NCI-H2171 (cell line): ENCODE data around the gene EIF4B.

Experiments used
- DNase-seq: peaks from one replicate; lab custom pipeline; 2025; lab: John Stamatoyannopoulos, UW

EIF4B gene

DNA sequence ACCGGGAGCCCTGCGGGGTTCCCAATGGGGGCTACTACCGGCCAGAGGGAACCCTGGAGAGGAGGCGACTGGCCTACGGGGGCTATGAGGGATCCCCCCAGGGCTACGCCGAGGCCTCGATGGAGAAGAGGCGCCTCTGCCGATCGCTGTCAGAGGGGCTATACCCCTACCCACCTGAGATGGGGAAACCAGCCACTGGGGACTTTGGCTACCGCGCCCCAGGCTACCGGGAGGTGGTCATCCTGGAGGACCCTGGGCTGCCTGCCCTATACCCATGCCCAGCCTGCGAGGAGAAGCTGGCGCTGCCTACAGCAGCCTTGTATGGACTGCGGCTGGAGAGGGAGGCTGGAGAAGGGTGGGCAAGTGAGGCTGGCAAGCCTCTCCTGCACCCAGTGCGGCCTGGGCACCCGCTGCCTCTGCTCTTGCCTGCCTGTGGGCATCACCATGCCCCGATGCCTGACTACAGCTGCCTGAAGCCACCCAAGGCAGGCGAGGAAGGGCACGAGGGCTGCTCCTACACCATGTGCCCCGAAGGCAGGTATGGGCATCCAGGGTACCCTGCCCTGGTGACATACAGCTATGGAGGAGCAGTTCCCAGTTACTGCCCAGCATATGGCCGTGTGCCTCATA is 53.3 kb downstream of the EIF4B start:
- no peak for DNase-seq

DNA sequence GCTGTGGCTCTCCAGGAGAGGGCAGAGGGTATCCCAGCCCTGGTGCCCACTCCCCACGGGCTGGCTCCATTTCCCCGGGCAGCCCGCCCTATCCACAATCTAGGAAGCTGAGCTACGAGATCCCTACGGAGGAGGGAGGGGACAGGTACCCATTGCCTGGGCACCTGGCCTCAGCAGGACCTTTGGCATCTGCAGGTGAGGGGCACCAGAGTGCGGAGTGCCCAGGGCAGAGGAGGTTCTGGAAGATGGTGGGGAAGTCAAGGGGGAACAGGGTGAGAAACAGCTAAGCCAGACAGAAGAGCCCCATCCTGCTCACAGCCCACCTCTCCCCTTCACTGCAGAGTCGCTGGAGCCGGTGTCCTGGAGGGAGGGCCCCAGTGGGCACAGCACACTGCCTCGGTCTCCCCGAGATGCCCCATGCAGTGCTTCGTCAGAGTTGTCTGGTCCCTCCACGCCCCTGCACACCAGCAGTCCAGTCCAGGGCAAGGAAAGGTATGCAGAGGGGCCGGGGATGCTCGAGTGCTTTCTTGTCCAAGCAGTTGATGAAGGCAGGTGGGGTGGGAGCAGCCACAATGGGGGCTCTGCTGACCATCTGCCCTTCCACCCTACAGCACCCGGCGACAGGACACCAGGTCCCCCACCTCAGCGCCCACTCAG is 53.9 kb downstream of the EIF4B start:
- DNase-seq = no peak

DNA sequence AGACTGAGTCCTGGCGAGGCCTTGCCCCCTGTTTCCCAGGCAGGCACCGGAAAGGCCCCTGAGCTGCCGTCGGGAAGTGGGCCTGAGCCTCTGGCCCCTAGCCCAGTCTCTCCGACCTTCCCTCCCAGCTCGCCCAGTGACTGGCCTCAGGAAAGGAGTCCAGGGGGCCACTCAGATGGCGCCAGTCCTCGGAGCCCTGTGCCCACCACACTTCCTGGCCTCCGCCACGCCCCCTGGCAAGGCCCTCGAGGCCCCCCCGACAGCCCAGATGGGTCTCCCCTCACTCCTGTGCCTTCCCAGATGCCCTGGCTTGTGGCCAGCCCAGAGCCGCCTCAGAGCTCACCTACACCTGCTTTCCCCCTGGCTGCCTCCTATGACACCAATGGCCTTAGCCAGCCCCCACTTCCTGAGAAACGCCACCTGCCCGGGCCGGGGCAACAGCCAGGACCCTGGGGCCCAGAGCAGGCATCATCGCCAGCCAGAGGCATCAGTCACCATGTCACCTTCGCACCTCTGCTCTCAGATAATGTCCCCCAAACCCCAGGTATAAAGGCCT is 54.5 kb downstream of the EIF4B start:
- peak; percentile 79 for DNase-seq

DNA sequence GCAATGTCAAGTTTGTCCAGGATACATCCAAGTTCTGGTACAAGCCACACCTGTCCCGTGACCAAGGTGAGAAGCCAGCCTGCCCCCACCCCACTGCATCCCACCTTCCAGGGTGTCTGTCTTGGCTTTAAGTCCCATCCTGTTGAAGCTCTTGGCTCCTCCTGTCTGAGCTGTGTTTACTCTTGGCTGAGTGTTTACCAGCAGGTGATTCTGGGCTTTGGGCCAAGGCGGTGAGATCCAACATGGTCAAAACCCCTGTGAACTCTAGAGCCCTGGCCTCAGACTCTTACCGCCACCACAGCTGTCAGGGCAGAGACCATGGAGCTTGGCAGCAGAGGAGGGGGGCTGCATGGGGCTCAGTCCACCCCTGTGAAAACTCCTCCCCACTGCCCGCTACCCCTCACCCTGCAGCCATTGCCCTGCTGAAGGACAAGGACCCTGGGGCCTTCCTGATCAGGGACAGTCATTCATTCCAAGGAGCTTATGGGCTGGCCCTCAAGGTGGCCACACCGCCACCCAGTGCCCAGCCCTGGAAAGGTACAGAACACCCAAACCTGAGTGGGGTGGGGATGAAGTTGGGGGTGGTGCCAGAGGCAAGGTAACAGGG is 55.3 kb downstream of the EIF4B start:
- DNase-seq = peak; percentile 56

DNA sequence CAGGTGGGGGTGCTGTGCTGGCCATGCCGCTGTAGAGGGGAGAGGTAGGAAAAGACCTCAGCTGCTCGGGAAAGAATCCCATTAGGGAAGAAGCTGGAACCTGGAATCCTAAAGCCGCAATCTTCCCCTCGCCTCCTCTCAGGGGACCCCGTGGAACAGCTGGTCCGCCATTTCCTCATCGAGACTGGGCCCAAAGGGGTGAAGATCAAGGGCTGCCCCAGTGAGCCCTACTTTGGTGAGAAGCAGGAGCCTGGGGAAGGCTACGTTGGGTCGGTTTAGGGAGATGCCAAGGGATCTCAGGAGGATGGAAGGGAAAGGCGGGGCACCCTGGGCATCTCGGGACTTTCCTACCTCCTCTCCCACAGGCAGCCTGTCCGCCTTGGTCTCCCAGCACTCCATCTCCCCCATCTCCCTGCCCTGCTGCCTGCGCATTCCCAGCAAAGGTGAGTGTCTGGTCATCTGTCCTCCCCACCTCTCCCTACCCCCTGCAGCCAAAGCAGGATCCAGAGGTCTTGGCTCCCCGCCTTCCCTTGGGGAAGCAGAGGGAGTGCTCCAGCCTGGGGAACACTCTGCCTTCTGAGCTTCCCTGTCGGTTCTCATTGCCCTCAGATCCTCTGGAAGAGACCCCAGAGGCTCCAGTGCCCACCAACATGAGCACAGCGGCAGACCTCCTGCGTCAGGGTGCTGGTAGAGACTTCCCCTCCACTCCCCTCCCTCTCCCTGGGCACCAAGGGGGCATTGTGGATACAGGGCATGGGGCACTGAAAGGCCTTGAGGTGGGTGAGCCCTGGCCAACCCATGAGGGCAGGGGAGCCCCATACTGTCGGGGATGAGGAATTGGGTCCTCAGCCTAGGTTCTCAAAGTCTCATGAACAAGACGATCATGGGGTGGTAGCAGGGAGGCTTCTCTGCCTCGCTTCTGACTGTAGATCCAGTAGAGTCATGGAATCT is 56.0 kb downstream of the EIF4B start:
- no peak for DNase-seq

DNA sequence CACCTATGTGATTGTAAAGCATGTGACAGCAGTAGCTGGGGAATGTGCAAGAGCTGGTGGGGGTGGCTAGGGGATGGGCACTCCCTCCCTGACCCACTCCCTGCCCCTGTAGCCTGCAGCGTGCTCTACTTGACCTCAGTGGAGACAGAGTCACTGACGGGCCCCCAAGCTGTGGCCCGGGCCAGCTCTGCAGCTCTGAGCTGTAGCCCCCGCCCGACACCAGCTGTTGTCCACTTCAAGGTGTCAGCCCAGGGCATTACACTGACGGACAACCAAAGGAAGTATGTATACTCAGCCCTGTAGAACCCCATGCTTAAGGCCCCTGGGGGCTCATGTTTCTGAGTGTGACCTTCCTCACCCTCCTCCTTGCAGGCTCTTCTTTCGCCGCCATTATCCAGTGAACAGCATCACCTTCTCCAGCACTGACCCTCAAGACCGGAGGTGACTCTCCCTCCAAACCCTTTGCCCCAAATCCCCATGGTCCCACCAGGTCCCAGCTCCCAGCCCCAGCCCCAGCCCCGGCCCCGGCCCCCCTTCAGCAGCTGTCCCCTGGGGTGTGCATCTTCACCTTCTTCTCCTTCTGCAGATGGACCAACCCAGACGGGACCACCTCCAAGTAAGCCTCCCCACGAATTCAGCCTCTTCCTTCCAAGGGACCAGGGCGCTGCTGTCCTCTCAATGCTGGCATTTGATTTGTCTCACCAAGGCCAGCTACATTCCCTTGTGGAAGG is 56.9 kb downstream of the EIF4B start:
- no peak for DNase-seq

DNA sequence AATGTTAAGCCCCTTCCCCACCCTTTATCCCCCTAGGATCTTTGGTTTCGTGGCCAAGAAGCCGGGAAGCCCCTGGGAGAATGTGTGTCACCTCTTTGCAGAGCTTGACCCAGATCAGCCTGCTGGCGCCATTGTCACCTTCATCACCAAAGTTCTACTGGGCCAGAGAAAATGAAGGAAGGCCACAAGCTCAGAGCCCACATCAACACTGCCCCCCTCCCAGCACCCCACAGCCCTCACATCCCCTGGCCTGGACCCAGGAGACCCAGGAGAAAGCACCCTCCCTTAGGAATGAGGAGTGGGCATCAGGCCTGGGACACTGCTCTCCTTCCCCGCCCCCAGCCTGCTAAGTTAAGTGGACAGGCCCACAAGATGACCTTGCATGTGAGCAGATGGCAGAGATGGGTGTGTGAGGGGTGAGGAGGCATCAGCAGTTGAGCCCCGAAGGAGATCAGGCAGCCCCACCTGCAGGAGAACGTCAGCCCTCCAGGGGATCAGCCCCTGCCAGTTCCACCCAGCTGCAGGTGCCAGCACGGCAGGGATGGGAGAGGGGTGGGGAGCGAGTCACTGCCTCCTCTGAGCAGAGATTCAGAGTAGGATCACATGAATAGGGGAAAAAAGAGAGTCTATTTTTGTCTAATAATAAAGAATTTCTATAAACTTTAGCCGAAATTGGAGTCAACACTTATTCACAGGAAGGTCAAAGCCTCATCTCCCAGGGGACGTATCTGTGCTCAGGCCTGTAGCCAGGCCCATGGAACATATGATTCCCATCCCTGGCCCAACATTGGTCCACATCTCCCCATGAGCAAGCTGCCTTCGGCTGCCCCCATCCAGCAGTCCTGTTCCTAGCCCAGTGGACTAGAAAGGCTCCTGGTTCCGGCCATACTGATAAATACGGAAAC is 57.7 kb downstream of the EIF4B start:
- DNase-seq = peak; percentile 17

DNA sequence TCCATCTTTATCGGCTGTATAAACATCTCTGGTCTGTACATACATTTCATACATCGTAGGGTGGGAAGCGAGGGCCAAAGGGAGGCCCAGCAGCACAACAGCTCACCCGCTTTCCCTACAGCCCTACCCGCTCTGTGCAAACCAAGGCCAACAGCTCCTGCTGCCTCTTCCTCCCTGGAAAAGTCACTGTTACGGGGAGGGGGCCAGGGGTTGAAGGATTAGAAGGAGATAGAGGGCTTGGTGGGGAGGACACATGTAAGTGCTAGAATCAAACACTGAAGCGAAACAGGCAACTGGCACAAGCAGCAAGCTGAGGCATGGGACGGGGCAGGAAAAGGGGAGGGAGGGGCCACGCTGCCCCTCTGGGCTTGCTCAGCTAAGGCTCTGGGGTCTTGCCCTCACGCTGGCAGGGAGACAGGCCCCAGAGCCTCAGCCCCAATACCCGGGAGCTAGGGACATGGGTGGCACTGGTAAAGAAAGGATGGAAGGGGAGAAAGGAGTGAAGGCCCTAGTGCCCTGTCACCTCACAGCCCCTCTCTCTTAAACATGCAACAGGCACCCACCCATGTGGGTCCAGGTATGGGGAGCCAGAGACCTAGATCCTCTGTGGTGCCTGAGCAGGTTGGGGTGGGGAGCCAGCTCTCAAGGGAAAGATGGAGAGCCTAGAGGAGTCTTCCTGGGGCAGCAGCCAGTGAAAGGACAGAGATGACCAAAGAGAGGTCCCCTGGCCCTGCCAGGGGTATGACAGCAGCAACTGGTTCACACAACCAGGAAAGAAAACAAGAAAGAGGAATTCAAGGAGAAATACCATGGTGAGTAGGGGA is 58.6 kb downstream of the EIF4B start:
- no peak for DNase-seq

DNA sequence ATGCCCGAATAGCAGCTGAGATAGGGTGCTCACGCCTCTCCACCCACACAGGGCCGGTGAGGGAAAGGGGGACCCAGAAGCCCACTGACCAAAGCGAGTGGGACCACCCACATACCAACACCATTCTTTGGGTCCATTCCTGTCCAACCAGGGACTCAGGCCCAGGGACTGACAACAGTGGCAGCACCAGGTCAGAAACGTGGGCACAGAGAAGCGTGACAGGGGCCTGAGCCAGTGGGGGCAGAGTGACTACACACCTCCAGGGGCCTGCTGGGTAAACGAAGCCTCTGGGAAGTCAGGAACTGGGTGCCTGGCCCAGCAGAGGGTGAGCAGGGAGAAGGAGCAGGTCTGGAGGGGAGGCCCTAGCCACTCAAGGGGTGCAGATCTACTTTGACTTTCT is 59.2 kb downstream of the EIF4B start:
- no peak for DNase-seq

DNA sequence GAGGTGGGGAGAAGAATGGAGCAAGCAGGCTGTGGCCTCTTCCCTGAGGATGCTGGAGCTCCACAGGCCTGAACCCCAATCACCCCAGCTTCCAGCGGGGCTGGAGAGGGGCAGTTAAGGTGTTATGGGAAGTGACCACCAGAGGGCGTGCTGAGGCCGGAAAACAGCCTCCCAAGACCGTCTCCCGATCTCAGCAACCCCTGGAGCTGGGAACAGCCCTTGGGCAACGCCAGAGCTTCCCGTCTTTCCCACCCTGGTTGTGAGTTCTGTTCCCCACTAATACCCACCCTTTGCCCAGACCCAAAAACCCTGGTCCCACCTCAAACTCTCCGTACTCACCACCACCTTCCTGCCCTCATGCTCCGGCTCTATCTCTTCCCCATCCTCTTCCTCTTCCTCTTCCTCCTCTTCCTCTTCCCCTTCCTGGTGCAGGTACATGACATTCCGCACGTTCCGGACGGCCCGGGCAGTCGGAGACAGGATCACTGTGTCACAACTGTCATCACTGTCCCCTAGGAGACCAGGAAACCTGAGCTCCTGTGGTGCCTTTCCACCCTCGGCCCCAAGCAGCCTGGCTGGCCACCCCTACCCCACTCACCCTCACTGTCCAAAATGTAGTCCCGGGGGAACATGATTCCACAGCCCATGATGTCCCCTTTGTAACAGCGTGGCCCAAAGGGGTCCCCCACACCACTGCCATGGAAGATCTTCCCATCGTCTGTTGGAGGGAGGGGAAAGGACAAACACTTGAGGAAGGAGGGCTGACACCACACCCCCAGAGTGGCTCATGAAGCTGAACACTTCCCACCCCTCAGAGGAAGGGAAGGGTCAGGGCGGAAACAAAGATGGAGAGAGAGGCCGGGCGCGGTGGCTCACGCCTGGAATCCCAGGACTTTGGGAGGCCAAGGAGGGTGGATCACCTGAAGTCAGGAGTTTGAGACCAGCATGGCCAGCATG is 60.0 kb downstream of the EIF4B start:
- DNase-seq = peak; percentile 72

DNA sequence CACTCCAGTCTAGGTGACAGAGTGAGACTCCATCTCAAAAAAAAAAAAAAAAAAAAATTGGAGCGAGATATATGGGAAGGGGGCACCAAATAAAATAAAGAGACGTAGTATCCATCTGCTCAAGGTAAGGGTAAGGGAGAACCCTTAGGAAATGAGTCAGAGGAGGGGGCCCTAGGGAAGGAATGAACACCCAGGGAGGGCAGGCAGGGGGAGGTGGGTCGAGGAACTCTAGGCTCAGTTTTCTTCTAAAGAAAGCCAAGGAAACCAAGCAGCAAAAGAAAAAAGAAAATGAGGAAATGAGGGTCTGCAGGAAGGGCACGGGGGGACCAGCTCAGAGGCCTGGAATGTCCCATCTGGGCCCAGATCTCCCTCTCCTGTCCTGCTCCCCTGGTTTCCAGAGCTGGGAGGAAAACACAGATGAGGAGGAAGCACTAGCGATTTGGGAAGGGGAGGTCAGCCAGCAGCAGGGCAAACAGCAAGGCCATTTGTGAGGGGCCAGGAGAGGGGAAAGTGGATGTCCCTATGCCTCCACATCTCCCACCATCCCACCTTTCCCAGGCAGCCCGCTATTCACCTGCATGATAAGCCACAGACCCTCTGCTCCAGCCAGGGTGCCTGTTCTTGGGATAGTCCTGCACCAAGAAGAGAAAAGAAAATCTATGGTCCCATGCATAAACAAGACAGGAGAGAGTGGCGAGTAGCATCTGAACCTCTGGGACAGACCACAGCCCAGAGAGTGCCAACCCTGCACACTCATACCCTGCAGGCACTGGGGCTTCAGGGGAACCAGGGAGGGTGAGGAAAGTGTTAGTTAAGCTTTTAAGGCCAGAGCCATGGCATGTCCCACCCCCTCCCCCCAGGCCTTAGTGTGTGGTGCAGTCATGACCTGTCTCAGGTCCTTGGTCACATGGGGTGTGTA is 61.1 kb downstream of the EIF4B start:
- DNase-seq = no peak

DNA sequence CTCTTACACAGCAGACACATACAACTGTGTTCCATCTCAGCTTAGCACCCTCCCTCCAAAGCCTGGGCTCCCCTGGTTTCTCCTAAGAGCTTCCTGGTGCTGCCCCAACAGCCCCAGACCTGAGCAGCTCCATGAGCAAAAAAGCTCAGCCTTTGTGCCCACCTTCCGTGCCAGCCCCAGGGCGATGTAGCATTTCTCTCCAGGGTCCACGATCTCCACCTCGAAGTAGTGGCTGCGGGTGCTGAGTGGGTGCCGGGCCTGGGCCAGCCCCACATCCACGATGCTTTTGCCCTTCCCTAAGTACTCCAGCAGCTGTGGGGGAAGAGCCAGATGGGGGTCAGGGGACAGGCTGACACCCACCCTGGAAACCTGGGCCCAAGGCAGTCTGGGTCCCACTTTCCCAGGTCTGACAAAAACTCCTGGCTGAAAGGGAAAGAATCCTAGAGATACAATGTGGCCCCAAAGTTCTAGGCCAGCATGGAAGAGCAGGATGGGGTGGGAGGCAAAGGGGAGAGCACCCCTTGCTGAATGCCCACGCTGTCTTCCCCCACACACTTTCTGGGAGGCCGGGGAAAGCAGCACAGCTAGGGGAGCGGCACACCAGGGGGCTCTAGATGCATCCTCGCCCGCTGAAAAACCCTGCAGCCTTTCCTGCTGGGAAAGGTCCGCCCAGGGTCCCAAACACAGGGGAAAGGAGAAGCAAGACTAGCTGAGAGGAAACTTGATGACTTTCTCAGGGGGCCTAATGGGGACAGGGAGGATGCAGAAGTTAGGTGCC is 61.9 kb downstream of the EIF4B start:
- DNase-seq = no peak

DNA sequence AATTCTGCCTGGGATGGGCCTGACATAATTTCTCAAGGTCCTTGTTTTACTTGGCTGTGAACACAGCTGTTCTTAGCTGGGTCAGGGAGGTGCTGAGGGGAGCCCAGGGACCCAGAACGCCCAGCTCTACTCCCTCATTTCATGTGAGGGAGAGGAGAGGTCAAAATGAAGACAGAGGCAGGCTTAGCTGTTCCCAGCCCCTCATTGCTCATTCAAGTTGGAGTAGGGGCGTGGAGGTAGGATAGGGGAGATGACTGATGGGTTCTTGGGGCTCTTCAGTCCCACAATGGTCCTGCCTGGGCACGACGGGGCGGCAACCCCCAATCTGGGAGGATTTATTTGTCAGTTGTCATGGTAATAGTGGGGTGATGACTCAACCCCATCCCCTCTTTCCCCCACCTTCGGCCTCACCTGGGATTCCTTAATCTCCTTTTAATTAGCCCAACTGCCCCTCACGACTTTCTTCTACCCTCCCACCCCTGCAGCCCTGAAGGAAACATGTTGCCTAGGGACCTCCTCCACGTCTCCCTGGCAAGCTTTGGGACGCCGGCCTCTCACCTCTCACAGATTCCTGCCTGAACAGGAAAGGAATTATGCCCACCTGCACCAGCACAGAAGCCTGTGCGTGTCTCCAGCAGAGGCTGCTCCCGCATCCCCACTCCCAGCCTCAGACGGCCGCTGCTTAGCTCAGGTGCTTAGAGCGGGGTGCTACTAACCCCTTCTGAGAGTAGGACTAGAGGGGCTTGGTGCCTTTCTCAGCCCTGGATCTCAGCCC is 62.7 kb downstream of the EIF4B start:
- no peak for DNase-seq

DNA sequence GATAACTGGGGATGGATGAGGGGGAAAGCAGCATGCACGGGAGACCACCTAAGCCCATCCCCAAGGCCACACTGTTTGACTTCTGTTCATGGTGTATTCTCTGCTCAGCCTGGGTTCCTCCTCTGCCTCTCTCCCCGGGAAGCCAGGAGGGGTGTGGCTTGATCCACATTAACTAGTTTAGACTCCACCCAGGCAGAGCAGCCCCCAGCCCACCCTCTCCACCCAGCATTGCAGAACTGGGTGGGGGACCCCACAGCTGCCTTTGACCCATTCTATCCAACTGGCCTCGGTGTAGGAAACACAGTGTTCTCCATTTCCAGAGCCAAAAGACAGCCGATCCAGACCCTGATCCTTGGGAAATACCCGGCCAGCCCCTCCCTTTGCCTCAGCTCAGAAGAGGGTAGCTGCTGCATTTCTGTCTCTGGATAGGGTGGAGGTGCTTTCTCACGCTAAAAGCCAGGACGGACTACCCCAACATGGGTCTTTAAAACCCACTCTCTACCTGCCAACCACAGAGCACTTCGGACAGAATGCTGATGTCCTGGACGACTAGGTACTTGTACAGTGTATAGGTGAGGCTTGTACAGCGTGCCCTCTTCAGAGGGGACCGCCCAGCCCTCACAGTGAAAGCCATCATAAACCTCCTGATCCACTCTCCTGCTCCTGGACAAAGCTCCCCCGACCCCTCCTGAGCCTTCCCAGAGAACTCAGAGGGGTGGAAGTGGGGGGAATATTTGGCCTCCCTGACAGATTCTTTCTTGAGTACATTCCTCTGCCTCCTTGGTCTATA is 63.6 kb downstream of the EIF4B start:
- no peak for DNase-seq
